SK-N-SH (cell line): ENCODE measurements around the gene C11orf58.

Source experiments
- EZH2phosphoT487 ChIP-seq: fragments of 200-600 bp; sonication (generic); IDR thresholded peaks from 2 replicates; pipeline ENCODE4 v1.6.1; 2017; ENCODE audit warnings: low read depth, mixed run types, mild to moderate bottlenecking, antibody characterized with exemption, moderate library complexity, borderline replicate concordance
- JUND ChIP-seq: IDR thresholded peaks from 2 replicates; pipeline ENCODE4 v1.4.0; 2012
- RAD21 ChIP-seq: IDR thresholded peaks from 2 replicates; pipeline ENCODE4 v1.6.1; 2012; ENCODE audit warnings: mild to moderate bottlenecking, low read length
- SMC3 ChIP-seq: IDR thresholded peaks from 2 replicates; pipeline ENCODE4 v1.6.1; 2012; ENCODE audit warnings: low read depth, low read length, improper control_type of control experiment
- TF ChIP-seq, protein P1 (sequence below): fragments of 200-600 bp; sonication (generic); IDR thresholded peaks from 2 replicates; pipeline ENCODE4 v1.6.1; 2017; ENCODE audit warnings: antibody characterized with exemption, mild to moderate bottlenecking, moderate library complexity
- TF ChIP-seq, protein P2 (sequence below): IDR thresholded peaks from 2 replicates; pipeline ENCODE4 v1.4.0; 2012; ENCODE audit warnings: low read depth

DNA sequence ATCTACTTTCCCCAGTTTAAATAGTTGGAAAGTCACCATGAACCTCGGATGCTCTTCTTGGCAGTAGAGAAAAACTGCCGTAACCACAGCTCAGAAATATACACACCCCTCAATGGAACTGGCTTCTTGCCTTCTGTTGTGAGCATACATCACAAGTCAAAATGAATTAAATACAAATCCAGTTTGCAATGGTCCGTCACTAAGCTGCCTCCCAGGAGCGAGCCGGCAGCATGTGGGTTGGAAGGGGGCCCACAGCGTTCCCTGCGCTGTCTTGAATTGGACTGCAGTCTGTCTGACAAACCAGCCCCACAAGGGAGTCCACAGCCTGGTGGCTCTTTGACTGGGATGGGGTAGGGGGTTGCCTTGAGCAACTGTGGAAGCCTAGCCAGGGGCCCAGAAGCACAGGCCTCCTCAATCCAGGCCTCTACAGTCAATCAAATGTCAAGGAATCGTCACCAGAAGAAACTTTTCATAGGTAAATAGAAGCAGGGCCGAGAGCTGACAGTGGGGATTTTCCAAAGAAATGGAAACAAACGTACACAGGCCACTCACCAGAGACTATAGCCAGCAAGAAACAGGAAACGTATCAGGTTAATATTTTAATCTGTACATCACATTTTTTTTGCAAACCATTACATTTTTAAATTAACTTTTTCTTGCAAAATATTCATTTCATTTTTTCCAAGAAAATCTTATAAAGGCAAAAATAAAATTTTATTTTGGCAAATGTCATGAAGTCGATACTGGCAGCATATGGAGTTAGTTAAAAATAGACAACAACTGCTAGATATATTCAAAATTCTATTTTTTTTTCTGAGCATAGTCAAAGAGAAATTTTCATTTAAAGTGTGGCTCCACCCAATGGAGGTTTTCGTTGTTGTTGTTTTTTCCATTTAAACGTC lies 38.5 kb downstream of the C11orf58 start:
- TF ChIP-seq, protein P1, sequence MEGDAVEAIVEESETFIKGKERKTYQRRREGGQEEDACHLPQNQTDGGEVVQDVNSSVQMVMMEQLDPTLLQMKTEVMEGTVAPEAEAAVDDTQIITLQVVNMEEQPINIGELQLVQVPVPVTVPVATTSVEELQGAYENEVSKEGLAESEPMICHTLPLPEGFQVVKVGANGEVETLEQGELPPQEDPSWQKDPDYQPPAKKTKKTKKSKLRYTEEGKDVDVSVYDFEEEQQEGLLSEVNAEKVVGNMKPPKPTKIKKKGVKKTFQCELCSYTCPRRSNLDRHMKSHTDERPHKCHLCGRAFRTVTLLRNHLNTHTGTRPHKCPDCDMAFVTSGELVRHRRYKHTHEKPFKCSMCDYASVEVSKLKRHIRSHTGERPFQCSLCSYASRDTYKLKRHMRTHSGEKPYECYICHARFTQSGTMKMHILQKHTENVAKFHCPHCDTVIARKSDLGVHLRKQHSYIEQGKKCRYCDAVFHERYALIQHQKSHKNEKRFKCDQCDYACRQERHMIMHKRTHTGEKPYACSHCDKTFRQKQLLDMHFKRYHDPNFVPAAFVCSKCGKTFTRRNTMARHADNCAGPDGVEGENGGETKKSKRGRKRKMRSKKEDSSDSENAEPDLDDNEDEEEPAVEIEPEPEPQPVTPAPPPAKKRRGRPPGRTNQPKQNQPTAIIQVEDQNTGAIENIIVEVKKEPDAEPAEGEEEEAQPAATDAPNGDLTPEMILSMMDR = no peak
- no peak for TF ChIP-seq JUND
- no peak for TF ChIP-seq EZH2phosphoT487
- TF ChIP-seq RAD21 = no peak
- TF ChIP-seq SMC3 = no peak
- TF ChIP-seq, protein P2, sequence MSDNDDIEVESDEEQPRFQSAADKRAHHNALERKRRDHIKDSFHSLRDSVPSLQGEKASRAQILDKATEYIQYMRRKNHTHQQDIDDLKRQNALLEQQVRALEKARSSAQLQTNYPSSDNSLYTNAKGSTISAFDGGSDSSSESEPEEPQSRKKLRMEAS = no peak
